Mammary epithelial cell (primary cell): ENCODE measurements around the gene PFN3.

ENCODE experiments used
- EZH2 ChIP-seq: IDR thresholded peaks from 2 replicates; pipeline ENCODE4 v1.6.1; 2012; ENCODE audit warnings: low read length, inconsistent platforms, borderline replicate concordance
- TF ChIP-seq, protein P1 (sequence below), 2 donors: IDR thresholded peaks in 1 of 2; conservative IDR thresholded peaks in 1 of 2; 2 replicates each; pipeline ENCODE4 v1.5.1; 2011 to 2012; ENCODE audit warnings: inconsistent platforms in 2 of 2, low read length in 2 of 2, mild to moderate bottlenecking in 2 of 2, control low read depth in 1 of 2, low read depth in 1 of 2; ENCODE audit not compliant: insufficient read depth in 1 of 2; ENCODE audit errors: extremely low read depth in 1 of 2

DNA sequence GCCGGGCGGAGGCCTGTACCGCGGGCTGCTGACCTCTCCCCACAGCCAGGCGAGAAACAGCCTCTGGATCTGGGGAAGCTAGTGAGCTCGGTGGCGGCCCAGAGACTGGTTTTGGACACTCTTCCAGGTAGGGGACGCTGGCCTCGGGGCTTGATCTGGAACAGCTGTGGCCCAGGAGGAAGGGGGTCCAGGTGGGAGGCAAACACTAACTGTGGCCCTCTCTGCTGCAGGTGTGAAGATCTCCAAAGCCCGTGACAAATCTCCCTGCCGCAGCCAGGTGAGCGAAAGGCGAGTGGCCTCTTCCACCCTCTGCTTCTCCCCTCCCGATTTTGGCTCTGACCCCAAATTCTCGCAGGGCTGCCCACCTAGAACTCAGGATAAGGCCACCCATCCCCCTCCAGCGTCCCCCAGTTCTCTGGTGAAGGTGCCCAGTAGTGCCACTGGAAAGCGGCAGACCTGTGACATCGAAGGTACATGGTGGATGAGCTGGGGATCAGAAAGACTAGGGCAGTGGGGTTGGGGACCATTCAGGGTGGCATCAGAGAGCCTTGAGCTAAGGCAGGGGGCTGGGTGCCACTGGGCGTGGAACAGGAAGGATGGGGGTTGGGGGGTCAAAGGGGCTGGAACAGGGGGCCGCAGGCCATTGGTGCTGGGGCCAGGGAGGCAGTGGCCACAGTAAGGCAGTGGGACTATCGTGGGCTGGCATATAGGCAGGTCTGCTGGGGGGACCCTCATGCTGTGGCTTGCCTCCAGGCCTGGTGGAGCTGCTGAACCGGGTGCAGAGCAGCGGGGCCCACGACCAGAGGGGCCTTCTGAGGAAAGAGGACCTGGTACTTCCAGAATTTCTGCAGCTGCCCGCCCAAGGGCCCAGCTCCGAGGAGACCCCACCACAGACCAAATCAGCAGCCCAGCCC is 29.1 kb downstream of the PFN3 start:
- TF ChIP-seq EZH2: no peak
- TF ChIP-seq, protein P1, sequence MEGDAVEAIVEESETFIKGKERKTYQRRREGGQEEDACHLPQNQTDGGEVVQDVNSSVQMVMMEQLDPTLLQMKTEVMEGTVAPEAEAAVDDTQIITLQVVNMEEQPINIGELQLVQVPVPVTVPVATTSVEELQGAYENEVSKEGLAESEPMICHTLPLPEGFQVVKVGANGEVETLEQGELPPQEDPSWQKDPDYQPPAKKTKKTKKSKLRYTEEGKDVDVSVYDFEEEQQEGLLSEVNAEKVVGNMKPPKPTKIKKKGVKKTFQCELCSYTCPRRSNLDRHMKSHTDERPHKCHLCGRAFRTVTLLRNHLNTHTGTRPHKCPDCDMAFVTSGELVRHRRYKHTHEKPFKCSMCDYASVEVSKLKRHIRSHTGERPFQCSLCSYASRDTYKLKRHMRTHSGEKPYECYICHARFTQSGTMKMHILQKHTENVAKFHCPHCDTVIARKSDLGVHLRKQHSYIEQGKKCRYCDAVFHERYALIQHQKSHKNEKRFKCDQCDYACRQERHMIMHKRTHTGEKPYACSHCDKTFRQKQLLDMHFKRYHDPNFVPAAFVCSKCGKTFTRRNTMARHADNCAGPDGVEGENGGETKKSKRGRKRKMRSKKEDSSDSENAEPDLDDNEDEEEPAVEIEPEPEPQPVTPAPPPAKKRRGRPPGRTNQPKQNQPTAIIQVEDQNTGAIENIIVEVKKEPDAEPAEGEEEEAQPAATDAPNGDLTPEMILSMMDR (conservative IDR thresholded peaks at IDR 0.05 in 1 of 2, IDR thresholded peaks at IDR 0.05 in 1 of 2; ENCODE audit: extremely low read depth in 1 of 2, insufficient read depth in 1 of 2, low read depth in 1 of 2, low read length in 2 of 2): no peak
